Right lobe of liver (tissue), 6 donors: Measurements from ENCODE around the gene SNCAIP. TPM values are rescaled to one million over a fixed set of nuclear protein-coding genes. Genes with fewer than 3 reads are reported as not detected.

Source experiments
- ATAC-seq, 4 donors: fragments of 200-7000 bp; cut with Tn5 transposase; one replicate each; pipeline ENCODE4 v1.9.1; 2020; ENCODE audit warnings: mild to moderate bottlenecking in 4 of 4, moderate library complexity in 4 of 4
- DNase-seq, 3 donors: peaks; one replicate each; pipeline ENCODE4 v3.0.0-alpha.2; 2020
- H3K27ac ChIP-seq, 3 donors: fragments of 200-600 bp; one replicate each; pipeline ENCODE4 v1.8.0; 2022
- H3K27me3 ChIP-seq, 2 donors: fragments of 200-600 bp; one replicate each; pipeline ENCODE4 v1.8.0; 2022
- H3K36me3 ChIP-seq, 4 donors: fragments of 200-600 bp; sonication (generic) in 1 of 4; one replicate each; pipeline versions ENCODE4 v1.5.1 to v1.8.0; 2017 to 2022; ENCODE audit warnings: control low read depth in 1 of 4
- H3K4me1 ChIP-seq, 4 donors: fragments of 200-600 bp; sonication (generic) in 1 of 4; one replicate each; pipeline versions ENCODE4 v1.5.1 to v1.8.0; 2017 to 2022; ENCODE audit warnings: control low read depth in 1 of 4
- H3K4me3 ChIP-seq, 3 donors: fragments of 200-600 bp; one replicate each; pipeline ENCODE4 v1.8.0; 2022
- H3K9me3 ChIP-seq, 4 donors: fragments of 200-600 bp; sonication (generic) in 1 of 4; one replicate each; pipeline versions ENCODE4 v1.5.1 to v1.8.0; 2017 to 2022; ENCODE audit warnings: control low read depth in 1 of 4
- POLR2A ChIP-seq: fragments of 450-650 bp; IDR thresholded peaks from one replicate; pipeline ENCODE4 v1.6.1; 2017; ENCODE audit warnings: antibody characterized with exemption, mild to moderate bottlenecking
- WGBS: methylation state at CpG from one replicate; pipeline ENCODE4 v1.1.6; 2018; ENCODE audit warnings: low coverage, low lambda C conversion rate; ENCODE audit not compliant: insufficient coverage; ENCODE audit errors: missing lambda C conversion rate; 5-methylcytosine and 5-hydroxymethylcytosine counted together
- intact Hi-C, 2 donors: fragments of 100-400 bp; cut with DNase I; formaldehyde crosslinking; loops; one replicate each; pipeline versions ENCODE4 v1.11.2 to v1.14.1; 2022
- total RNA-seq, 6 experiments: library from RNA; depleted of rRNA in 2 of 6; stranded (reverse); fragments of >200 nt in 2 of 6; fragmentation: NEBNext Ultra II Directional in 3 of 6; extraction: Animal tissue kit (Norgen Biotek cat#: 25700) in 3 of 6; gene quantifications; one replicate each; pipeline versions ENCODE4 v1.1.0 to v1.2.4, GENCODE V29; 2016 to 2023
- TF ChIP-seq, protein P1 (sequence below), 4 donors: fragments of 200-600 bp in 3 of 4; fragments of 450-650 bp in 1 of 4; IDR thresholded peaks; one replicate each; pipeline versions ENCODE4 v1.5.1 to v1.8.0; 2016 to 2022; ENCODE audit warnings: antibody characterized with exemption in 4 of 4, mild to moderate bottlenecking in 2 of 4
- donor health status: DM: no; HTN: yes; CAD: no.
- donor health status: DM: no; HTN: no; CAD: no.
- donor health status: DM: no; HTN: no; CAD: no.
- donor health status: DM: no; HTN: yes; CAD: no.
- donor health status: DM: no; HTN: yes; CAD: no.

SNCAIP gene
- total RNA-seq, 6 experiments from 2014 or later = 0.19 to 0.65 (median 0.32) TPM; not detected in 1

GRCh38 chr5:122490718-122491117 is 178.7 kb downstream of the SNCAIP start:
- ATAC-seq = no peak
- Histone ChIP-seq H3K4me1 (no peaks in the 10 kb centered on the region), H3K27me3 (no peaks in the 10 kb centered on the region), H3K9me3 (no peaks in the 10 kb centered on the region), H3K36me3 (no peaks in the 10 kb centered on the region), H3K27ac (no peak overlapping the region), H3K4me3 (no peak overlapping the region)
- no peak for TF ChIP-seq POLR2A
- TF ChIP-seq, protein P1, sequence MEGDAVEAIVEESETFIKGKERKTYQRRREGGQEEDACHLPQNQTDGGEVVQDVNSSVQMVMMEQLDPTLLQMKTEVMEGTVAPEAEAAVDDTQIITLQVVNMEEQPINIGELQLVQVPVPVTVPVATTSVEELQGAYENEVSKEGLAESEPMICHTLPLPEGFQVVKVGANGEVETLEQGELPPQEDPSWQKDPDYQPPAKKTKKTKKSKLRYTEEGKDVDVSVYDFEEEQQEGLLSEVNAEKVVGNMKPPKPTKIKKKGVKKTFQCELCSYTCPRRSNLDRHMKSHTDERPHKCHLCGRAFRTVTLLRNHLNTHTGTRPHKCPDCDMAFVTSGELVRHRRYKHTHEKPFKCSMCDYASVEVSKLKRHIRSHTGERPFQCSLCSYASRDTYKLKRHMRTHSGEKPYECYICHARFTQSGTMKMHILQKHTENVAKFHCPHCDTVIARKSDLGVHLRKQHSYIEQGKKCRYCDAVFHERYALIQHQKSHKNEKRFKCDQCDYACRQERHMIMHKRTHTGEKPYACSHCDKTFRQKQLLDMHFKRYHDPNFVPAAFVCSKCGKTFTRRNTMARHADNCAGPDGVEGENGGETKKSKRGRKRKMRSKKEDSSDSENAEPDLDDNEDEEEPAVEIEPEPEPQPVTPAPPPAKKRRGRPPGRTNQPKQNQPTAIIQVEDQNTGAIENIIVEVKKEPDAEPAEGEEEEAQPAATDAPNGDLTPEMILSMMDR (IDR thresholded peaks at IDR 0.05) = no peak
- no peak for DNase-seq
- 84% methylated on average over 5 of the region's 5 CpGs for WGBS
- intact Hi-C loops = loop anchor here in 1 of 2 donors (10.0 kb wide), 1 partner anchor 296 kb away; no protein-coding TSS in a partner anchor

GRCh38 chr5:122492675-122493074 is 180.6 kb downstream of the SNCAIP start:
- H3K4me3 ChIP-seq = no peak overlapping the region
- intact Hi-C loops = loop anchor here in 1 of 2 donors (10.0 kb wide), 1 partner anchor 298 kb away; no protein-coding TSS in a partner anchor
- DNase-seq (no peak), ATAC-seq (peak; percentile 69 to 90 (median 82))
- H3K27ac ChIP-seq = no peak overlapping the region
- no peaks in the 10 kb centered on the region for H3K4me1 ChIP-seq
- H3K36me3 ChIP-seq = no peaks in the 10 kb centered on the region
- WGBS = 19% methylated on average over 3 of the region's 3 CpGs
- H3K9me3 ChIP-seq = no peaks in the 10 kb centered on the region
- H3K27me3 ChIP-seq = no peaks in the 10 kb centered on the region
- no peak for TF ChIP-seq POLR2A
- TF ChIP-seq, protein P1 (IDR thresholded peaks at IDR 0.05) = peak; percentile 34 to 55 (median 46)

- Histone ChIP-seq H3K27ac (no peak overlapping the region), H3K4me1 (no peaks in the 10 kb centered on the region), H3K27me3 (no peaks in the 10 kb centered on the region), H3K36me3 (no peaks in the 10 kb centered on the region), H3K4me3 (no peak overlapping the region), H3K9me3 (no peaks in the 10 kb centered on the region)
- TF ChIP-seq, protein P1 (IDR thresholded peaks at IDR 0.05) = no peak
- no peak for TF ChIP-seq POLR2A
- intact Hi-C loops = loop anchor here in 1 of 2 donors (10.0 kb wide), 1 partner anchor 299 kb away; no protein-coding TSS in a partner anchor
- peak in 3 of 4 donors; percentile 22 to 36 (median 24) for ATAC-seq
- WGBS = 80% methylated on average over 3 of the region's 9 CpGs
- peak in 1 of 3 donors; percentile 28 for DNase-seq
These were observed 181.3 kb downstream of the SNCAIP start for GRCh38 chr5:122493091-122494021.

GRCh38 chr5:122494109-122494508 is 182.1 kb downstream of the SNCAIP start:
- Histone ChIP-seq H3K27me3 (no peaks in the 10 kb centered on the region), H3K9me3 (no peaks in the 10 kb centered on the region), H3K4me1 (no peaks in the 10 kb centered on the region), H3K27ac (no peak overlapping the region), H3K4me3 (no peak overlapping the region), H3K36me3 (no peaks in the 10 kb centered on the region)
- TF ChIP-seq, protein P1 (IDR thresholded peaks at IDR 0.05) = no peak
- TF ChIP-seq POLR2A = no peak
- DNase-seq = no peak
- 41% methylated on average over 3 of the region's 4 CpGs for WGBS
- intact Hi-C loops = loop anchor here in 1 of 2 donors (10.0 kb wide), 1 partner anchor 299 kb away; no protein-coding TSS in a partner anchor
- peak; percentile 33 to 60 (median 56) for ATAC-seq
